ENCODE results near the gene TUBGCP2.

DNA sequence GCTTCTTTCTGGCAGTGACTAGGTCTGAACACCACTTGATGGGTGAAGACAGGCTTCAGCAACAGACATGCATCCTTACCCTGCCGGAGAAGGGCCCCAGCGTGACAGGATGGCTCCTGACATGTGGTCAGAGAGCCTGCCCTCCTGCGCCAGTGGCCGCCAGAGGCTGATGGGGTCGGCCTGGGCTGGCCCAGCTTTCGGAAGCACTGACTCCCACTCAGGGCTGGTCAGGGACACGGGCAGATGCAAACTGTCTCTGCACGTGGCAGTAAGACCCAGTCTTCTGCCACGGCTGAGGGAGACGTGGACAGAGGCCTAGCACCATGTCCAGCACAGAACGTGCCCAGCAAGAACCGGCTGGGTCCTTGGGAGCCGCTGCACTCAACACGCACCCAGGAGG is 10.2 kb downstream of the TUBGCP2 start:
- TF ChIP-seq RBM17 (IDR thresholded peaks at IDR 0.05; ENCODE audit: borderline replicate concordance, low read depth, low read length) (no peak), OTX1 (CRISPR knock-in tag; IDR thresholded peaks at IDR 0.05) (no peak), PHTF2 (CRISPR knock-in tag; IDR thresholded peaks at IDR 0.05) (no peak), NELFE (IDR thresholded peaks at IDR 0.05; ENCODE audit: insufficient read depth, insufficient read length) (no peak), TCF7 (IDR thresholded peaks at IDR 0.05; ENCODE audit: borderline replicate concordance) (no peak), XRCC5 (IDR thresholded peaks at IDR 0.05; ENCODE audit: low read depth, low read length) (no peak), ZNF174 (CRISPR knock-in tag; IDR thresholded peaks at IDR 0.05) (no peak), PHF21A (IDR thresholded peaks at IDR 0.05; ENCODE audit: borderline replicate concordance, low read depth) (no peak)
- TF ChIP-seq, protein P1, sequence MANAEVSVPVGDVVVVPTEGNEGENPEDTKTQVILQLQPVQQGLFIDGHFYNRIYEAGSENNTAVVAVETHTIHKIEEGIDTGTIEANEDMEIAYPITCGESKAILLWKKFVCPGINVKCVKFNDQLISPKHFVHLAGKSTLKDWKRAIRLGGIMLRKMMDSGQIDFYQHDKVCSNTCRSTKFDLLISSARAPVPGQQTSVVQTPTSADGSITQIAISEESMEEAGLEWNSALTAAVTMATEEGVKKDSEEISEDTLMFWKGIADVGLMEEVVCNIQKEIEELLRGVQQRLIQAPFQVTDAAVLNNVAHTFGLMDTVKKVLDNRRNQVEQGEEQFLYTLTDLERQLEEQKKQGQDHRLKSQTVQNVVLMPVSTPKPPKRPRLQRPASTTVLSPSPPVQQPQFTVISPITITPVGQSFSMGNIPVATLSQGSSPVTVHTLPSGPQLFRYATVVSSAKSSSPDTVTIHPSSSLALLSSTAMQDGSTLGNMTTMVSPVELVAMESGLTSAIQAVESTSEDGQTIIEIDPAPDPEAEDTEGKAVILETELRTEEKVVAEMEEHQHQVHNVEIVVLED (CRISPR knock-in tag; IDR thresholded peaks at IDR 0.05) = no peak
- TF ChIP-seq, protein P2, sequence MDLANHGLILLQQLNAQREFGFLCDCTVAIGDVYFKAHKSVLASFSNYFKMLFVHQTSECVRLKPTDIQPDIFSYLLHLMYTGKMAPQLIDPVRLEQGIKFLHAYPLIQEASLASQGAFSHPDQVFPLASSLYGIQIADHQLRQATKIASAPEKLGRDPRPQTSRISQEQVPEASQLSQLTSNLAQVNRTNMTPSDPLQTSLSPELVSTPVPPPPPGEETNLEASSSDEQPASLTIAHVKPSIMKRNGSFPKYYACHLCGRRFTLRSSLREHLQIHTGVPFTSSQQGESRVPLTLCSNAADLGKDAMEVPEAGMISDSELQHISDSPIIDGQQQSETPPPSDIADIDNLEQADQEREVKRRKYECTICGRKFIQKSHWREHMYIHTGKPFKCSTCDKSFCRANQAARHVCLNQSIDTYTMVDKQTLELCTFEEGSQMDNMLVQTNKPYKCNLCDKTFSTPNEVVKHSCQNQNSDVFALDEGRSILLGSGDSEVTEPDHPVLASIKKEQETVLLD (IDR thresholded peaks at IDR 0.05) = no peak
- TF ChIP-seq, protein P3, sequence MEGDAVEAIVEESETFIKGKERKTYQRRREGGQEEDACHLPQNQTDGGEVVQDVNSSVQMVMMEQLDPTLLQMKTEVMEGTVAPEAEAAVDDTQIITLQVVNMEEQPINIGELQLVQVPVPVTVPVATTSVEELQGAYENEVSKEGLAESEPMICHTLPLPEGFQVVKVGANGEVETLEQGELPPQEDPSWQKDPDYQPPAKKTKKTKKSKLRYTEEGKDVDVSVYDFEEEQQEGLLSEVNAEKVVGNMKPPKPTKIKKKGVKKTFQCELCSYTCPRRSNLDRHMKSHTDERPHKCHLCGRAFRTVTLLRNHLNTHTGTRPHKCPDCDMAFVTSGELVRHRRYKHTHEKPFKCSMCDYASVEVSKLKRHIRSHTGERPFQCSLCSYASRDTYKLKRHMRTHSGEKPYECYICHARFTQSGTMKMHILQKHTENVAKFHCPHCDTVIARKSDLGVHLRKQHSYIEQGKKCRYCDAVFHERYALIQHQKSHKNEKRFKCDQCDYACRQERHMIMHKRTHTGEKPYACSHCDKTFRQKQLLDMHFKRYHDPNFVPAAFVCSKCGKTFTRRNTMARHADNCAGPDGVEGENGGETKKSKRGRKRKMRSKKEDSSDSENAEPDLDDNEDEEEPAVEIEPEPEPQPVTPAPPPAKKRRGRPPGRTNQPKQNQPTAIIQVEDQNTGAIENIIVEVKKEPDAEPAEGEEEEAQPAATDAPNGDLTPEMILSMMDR (IDR thresholded peaks at IDR 0.05 in 2 of 3, conservative IDR thresholded peaks at IDR 0.05 in 1 of 3; ENCODE audit: insufficient read depth in 2 of 3, low read depth in 1 of 3, low read length in 3 of 3) = no peak
- TF ChIP-seq, protein P4, sequence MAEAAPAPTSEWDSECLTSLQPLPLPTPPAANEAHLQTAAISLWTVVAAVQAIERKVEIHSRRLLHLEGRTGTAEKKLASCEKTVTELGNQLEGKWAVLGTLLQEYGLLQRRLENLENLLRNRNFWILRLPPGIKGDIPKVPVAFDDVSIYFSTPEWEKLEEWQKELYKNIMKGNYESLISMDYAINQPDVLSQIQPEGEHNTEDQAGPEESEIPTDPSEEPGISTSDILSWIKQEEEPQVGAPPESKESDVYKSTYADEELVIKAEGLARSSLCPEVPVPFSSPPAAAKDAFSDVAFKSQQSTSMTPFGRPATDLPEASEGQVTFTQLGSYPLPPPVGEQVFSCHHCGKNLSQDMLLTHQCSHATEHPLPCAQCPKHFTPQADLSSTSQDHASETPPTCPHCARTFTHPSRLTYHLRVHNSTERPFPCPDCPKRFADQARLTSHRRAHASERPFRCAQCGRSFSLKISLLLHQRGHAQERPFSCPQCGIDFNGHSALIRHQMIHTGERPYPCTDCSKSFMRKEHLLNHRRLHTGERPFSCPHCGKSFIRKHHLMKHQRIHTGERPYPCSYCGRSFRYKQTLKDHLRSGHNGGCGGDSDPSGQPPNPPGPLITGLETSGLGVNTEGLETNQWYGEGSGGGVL (CRISPR knock-in tag; IDR thresholded peaks at IDR 0.05) = no peak
